UCSD-AML1 (cell line): Measurements from ENCODE around the gene FSCN2.

Source experiments
- DNase-seq: peaks from one replicate; lab custom pipeline; 2025; ENCODE audit not compliant: unreplicated experiment; lab: John Stamatoyannopoulos, UW

The FSCN2 gene

DNA sequence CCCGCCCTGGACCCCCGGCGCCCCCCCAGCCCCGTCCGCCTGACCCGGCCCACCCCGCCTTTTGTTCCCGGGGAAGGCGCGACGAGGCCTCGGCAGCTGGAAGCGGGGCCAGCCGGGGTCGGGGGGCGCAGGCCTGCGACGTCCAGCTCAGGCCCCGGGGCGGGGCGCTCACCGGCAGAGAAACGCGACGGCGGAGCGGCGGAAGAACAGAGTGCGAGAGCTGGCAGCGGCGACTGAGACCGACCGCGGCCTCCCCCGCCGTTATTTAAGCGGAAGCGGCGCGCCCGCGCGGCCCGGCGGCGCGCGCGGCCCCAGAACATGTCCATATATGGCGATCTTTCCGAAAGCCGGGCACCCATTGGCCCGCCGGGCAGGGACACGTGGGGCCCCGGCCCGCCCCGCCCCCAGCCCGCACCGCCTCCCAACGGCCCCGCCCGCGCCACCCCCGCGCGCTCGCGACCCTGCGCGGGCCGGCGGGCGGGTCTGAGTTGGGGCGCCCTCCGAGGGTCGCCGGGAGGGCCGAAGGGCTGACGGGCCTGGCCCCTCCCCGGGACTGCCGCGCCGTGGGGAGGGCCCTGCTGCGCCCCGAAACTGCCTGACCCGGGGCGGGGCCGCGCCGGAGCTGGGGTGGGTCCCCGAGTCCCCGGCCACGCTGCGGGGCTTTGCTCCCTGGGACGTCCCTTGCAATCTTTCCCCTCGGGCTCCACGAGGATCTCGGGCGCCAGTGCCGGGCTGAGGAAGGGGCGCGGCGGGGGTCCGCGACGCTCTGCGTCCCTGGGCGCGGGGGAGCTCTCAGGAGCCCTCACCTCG, 15.4 kb upstream of the FSCN2 start, which contains the start of gene ACTG1:
ACTG1 (minus strand) TSS at position 238 of the 810 bp plus-strand sequence. CDS start 445 bp downstream, outside the sequence.
- peak; percentile 92 for DNase-seq

DNA sequence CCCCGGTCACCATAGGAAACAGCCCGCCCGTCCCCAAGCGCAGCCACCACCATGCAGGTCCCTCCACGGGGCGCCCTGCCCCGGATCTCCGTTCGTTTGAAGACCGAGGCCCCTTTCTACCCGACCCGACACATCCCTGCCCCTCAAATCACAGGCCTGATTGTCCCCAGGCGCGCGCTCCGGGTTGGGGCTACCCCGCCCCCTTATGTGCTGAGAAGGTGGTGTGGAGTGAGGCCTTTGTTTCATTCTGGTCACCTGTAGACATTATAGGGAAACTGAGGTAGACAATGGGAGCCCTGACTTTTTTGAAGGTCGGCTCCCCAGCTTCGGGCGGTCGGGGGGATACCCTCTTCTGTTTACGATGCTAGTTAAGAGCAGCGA, 14.8 kb upstream of the FSCN2 start:
- peak; percentile 71 for DNase-seq

DNA sequence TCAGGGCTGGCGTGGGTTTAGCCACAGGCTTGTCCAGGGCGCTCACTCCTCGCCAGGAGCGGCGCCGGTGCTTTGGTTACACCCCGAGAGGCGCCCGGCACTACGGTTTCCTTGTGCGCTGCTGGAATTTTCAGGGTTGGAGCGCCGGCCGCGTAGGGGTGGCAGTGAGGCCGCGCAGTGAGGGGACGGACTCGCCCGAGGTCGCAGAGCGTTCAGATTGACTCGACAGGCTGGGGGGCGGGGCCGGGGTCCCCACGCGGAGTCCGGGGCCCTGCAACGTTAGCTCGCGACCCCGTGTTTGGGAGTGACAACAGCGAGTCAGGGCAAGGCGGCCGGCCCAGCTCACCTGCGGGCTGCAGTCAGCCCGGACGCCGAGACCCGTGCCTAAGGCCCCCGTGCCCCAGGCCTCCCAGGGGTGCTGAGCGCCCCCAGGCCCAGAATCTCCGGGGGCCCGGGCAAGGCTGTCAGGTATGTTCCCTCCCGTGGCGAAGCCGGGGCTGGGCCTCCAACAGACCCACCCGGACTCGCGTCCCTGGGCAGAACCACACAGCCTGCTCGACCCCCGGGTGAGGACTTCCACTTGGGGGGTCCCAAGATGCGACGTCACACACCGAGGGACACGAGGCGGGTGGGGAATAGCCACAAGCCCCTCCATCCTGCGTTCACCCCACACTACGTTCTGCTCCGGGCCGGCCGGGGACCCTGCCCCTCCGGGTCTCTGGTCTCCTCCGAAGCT, 14.3 kb upstream of the FSCN2 start:
- DNase-seq: peak; percentile 74

DNA sequence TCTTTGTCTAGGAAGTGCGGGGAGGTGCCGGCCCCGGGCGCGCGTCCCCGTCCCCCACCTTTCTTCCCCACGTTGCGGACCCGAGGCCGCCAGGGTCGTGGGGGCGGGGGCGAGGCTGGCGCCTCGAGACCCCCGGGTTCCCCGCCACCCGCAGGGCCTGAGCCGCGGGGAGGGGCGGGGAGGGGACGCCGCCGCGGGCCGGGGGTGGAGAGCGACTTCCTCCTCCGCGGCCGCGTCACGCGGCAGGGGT, 13.8 kb upstream of the FSCN2 start:
- no peak for DNase-seq

DNA sequence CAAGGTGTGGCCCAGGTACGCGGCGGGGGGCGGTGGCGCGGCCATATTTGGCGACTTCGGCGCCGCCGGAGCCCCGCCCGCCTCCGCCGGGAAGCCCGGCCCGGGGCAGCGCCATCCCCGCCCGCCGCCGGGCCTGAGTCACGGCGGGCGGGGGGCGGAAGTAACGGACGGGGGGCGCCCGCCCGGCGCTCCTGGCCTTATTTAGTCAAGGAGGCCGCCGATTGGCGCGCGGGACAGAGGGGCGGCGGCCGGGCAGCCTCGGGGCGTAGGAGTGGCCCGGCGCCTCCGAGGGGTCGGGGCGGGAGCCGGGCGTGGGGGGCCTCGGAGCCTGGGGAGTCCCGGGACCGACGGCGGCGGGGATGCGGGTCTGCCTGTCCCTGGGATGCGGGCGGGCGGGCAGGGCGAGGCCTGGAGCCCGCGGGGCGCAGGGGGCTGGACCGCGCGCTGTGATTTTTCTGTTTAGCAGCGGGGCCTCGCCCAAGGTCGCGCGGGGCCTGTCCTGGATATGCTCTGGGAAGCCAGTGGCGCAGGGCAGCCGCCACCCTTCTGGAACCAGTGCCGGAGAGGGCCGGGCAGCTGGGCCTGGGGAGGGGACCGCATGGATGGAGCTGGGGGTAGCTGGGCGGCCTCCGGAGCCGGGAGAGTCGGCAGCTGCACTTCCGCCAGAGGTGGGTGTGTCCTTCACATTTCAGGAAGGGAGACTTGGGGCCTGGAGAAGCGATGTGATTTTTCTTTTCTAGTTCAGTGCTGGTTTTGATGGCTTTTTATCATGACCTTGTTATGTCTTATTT, 13.2 kb upstream of the FSCN2 start:
- peak; percentile 74 for DNase-seq

DNA sequence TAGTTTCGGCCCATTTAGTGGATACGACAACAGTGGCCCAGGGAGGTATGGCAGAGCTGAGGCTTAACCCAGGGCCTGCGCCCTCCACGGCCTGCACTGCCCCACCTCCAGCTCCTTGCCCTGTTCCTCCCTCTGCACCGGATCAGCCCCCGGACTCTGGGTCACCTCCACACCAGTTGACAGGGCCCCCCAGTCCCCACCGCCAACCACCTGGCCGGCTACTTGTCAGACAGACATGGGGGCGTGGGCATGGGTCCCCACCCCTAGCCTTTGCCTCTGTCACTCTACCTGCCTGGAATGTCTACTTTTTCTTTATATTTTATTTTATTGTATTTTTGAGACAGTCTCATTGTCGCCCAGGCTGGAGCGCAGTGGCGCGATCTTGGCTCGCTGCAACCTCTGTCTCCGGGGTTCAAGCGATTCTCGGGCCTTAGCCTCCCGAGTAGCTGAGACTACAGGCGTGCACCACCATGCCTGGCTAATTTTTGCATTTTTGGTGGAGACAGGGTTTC, 12.6 kb upstream of the FSCN2 start:
- DNase-seq: no peak

DNA sequence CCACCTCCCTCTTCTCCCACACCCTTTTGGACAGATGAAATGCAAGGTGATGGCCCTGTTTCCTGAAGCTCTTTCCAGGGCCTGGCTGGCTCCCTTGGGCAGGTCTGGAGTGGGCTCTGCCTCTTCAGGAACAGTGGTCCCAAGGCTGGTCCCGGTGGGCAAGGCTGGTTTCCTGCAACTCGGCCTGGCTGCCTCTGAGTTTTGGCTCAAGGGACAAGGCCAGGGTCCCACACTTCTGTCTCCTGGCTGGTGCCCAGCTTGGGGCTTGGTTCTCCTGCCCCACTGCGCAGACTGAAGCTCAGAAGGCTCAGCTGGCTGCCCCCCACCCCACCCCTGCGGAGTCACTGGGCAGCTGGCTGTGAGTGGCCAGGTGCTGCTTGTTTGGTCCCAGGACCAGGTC, 11.7 kb upstream of the FSCN2 start:
- DNase-seq: no peak

DNA sequence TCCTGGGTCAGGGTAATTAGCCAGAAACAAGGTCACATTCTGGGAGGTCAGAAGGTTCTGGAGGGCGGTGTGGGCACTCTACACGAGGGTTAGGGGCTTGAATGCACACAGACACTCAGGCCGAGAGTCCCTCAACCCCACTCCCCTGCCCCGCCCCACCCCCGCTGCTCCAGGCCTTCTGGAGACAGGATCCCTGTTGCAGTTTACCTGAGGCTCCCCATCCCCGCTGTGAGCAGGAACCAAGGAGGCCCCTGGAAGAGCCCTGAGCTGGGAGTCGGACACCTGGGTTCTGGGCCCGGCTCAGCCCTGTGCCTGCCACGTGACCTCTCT, 11.2 kb upstream of the FSCN2 start:
- no peak for DNase-seq

DNA sequence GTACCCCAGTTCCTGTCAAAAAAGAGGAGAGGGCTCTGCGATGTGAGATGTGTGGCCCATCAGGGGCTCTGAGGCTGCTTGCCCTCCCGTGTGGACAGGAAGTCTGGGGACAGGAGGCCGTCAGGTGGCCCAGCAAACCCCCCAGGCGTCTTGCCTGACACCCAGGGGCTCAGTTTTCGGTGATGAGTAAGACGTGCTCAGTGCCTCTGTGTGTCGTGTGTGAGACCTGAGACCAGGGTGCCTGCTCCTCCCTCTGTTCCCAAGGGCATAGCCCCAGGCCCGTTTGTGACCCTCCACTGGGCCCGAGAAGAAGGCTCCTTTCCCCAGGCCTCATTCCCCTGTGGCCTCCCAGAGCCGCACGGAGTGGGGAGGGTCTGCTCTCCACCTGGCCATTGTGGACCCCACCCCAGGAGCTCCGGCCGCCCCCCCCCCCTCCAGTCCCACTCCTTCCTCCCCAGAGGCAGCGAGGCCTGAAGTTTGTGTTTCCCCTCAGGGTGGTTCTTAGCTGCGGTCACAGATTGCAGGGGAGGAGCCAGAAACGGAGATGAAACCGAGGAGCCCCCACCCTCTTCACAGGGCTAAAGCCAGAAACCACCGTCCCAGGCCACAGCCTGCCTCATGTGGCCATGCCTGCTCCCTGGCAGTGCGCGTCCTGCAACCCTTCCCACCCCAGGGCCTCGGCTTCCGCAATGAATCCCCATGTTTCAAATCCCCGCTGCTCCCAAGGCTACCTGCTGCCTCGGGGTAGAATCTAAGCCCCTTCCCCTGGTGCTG, 10.7 kb upstream of the FSCN2 start:
- no peak for DNase-seq

DNA sequence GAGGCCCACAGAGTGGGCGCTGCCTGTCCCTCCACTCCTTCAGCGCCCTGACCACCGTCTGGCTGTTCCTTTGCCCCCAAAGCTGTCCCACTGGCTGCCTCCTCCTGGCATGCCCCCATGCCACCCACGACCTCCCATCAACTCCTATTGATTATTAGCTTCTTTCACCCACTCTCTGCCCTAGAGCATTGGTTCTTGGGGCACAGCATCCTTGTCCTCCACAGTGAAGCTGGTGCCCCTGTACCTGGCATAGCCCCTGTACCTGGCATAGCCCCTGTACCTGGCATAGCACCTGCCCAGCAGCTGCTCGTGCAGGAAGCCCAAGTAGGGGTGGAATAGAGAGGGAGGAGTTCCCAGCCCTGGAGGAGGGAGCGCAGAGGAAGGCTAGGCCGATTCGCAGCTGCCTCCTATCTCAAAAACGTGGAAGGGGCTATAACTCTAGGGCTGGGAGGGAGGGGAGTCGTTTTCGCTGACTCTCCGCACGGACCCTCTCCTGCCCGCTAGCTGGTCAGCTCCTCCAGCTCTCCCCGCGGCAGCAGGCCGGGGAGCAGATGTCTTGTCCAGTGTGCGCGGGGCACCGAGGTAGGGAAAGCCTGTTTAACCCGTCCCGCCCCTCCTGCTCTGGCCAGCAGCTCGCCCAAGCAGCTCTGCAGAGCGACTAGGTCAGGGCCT, 9.9 kb upstream of the FSCN2 start:
- no peak for DNase-seq

DNA sequence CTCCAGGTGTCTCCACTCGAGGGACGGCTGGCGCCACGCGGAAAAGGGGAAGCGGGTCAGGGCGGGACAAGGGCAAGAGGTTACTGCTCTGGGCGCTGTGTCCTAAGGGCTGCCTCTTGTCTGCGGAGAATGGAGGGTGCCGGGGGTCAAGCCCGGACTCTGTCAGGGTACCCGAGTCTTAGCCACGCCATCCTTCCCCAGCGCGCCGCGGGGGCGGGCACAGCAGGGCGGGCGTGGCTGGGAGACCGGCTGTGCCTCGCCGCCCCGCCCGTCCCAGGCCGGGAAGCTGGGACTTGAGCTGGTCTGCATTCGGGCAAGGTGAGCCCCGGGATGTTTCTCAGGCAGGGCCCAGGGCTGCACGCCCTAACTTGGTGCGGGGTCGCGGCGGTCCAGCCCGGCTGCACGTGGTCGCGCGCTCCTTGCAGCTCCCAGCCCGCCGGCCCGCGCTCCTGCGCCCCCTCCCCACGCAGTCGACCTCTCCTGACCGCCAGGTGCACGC, 9.3 kb upstream of the FSCN2 start:
- no peak for DNase-seq

DNA sequence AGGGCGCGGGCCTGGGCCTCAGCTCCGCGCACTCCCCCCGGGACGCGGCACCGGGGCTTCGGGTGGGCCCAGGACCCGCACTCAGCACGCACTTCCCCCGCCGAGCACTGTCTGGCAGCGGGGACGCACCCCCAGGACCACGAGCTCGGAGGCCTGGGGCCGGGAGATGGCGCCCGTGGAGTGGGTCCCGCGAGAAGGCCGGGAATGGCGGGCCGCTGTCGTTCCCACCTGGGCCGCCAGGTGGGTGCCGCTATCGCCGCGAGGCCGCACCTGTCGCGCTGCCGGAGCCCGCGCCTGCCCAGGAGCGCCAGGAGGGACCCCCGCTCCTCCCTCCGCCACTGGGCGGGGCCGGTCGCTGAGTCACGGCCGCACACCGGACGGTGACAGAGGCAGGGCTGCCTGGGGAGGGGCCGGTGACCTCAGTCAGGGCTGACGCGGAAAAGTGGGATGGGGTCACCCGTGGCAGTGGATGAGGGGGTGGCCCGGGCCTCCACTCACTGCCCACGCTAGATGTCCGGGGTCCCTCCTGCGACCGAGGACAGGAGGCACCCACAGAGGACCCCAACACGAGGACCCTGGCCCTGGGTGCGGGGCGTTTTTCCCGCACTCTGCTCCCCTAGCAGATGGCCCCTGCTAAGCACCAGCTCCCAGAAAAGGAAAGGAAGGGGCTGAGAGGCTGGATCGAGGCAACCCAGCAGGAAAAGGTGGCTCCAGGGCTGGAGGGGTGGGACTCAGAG, 8.7 kb upstream of the FSCN2 start:
- no peak for DNase-seq

DNA sequence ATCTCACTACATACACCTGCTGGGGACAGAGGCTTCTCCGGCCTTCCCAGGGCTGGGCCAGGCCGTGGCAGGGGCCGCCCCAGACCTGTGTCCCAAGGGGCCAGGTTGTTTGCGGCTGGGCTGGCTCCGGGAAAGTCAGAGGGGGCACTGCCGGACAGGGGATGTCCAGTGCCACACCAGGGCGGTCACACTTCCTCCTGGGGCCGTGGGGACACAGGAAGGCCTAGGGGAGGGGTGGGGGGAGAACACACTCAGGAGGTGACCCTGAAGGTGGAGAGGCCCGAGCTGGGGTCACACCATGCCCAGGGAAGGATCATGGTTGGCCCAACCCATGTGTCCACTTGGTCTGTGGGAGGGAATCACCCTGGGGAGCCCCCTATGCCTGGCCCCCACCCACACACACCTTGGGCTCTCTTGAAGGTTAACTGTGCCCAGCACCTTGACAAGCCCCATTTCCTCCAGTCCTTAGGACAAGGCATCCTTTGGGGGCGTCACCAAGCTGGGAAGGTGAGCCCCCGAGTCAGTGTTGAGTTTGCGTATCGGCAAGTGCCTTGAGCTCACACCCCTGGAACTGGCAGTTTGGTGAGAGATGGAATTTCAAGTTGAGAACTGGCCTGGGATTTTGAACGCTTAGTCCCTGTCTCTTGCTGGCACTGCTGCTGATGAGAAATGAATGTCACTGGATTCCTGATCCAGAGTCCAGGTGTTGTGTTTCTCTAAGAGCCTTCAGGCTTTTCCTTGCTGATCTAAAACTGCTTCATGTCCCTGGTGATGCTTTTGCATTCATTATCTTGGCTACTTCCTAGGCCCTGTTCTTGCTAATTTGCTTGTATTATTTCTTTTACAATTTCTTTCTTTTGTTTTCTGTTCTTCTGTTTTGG, 7.9 kb upstream of the FSCN2 start:
- no peak for DNase-seq

DNA sequence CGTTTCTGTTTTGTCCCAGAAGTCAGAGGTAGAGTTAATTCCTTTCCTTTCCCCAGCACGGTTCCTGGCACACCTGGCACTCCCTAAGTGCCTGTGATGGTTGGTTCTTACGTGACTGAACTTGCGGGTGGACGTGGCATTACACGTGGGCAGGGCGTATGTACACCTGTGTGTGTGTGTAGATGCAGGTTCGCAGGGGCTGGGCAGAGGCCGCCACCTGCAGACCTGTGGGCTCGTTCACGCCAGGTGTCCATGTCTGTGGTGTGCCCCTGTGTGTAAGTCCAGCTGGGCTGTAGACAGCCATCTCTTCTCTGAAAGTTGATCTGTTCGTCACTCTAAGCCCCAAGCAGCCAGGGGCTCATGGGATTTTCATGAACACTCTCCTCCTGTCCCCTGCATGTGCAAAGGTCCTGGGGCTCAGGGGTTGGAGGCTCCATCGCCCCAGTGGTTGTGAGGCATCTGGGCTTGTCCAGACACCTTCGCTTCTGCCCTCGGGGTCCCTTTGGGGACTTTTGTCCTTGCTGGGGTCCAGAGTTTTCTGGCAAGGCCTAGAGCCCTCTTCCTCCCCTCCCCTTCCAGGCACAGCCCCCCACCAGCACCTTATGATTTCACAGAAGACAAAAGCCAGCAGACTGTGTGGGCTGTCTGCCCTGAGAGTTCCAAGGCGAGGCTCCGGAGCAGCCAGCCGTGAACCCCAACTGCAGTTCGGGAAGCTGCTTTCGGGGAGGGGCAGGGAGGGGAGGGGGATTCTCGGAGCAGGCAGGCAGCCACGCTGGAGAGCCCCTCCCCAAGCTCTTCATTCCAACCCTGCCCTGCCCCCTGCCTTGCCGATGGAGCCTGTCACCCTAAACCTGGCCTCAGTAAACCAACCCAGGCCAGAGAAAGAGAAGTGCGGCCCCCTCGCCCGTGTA, 5.4 kb upstream of the FSCN2 start:
- peak; percentile 61 for DNase-seq

DNA sequence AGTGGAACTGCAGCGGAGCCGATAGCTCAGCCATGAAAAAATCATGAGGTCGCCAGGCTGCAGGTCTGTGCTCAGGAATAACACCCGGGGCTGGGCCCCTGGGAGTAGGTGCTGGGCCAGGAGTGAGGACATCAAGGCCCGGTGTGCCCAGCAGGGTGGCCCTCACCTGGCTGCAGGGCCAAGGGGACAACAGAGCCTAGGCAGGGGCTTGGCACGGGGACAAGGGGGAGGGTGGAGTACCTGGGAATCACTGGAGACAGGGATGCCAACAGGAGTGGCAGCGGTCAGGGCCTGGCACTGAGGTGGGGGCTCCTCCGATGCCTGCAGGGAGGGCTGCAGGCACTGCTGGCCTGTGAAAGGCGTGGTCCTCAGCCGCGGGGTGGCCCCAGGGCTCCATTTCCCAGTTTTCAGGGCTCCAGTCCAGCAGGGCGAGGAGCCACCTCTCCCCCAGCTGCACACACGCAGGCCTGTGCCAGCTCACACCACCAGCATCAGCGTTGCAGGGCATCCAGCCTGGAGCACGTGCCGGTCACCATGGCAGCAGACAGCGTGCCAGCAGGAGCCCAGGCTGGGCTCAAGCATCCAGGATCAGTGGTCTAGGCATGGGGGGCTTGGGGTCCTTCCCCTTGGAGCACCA, 4.7 kb upstream of the FSCN2 start:
- no peak for DNase-seq

DNA sequence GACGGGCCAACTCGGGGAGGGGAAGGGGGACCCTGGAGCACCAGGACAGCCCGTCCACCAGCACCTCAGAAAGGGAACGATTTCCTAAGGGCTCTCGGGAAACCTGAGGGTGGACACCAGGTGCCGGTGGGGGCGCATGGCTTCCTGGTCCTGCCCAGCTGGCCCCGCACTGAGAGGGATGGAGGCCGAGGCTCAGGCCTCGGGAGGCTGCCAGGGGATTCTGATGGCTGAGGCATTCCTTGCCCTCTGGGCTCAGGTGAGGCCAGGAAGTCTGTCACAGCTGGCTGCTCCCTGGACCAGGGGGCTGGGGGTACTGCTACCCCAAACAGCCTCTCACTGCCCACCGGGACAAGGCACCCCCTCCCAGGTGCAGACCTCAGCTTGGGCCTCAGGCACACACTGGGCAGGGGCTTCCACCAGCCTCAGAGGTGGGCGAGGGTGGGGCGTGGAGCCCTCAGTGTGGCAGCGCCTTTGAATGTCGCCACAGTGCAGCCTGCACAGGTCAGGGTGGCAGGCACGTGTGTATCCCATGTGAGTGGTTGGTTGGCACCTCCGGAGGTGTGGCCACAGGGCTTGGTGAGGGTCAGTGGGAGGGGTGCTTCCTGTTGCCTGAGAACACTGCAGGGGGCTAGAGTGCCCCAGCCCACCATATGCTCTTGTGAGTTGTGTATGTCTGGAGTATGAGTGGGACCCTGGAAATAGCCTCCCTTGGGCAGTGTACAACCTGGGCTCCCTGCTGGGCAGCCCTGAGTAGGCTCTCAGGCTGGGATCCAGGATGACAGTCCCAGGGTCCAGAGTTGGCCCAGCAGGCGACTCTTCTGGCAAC, 3.9 kb upstream of the FSCN2 start:
- DNase-seq: no peak

DNA sequence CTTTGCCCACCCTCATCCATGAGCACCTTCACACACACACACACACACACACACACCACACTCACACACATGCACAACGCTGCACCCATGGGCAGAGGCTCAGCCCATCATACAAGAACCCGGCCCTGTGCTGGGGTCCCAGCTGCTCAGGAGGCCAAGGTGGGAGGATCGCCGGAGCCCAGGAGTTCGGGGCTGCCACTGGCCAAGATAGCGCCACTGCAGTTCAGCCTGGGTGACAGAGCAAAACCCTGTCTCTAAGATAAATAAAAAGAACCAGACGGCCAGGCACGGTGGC, 3.4 kb upstream of the FSCN2 start:
- no peak for DNase-seq
